ENCODE data around the gene CALCA.

DNA sequence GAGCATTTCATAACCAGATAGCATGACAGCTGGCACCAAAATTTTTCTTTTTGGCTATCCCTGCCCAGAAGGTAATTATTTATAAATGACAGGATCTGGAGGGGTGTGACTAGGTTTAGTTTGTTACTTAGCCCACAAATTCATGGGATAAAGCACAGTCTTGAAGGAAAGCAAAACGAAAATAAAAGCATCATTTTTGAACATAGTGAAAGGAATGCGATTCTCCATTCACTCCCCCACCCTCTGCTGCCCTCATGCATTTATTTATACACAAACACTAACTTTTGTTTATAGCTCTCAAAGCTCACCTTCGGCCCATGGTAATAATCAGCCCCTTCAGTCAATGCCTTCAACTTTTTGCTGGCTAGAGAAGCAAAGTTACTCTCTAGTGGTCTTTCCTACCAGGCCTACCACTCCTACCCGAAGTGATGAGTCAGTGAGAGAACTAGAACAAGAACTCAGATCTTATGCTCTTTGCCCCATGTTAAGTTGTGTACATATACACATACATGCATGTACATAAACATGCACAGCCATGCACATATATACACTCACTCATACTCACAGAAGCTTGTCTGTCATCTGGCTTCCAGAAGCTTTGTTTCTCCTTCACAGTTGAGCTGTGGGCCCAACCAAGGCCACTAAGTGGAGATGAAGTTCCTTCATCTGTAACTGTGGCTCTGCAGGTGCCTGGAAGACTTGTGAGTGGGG lies 22.6 kb downstream of the CALCA start:
- TF ChIP-seq, protein P1, sequence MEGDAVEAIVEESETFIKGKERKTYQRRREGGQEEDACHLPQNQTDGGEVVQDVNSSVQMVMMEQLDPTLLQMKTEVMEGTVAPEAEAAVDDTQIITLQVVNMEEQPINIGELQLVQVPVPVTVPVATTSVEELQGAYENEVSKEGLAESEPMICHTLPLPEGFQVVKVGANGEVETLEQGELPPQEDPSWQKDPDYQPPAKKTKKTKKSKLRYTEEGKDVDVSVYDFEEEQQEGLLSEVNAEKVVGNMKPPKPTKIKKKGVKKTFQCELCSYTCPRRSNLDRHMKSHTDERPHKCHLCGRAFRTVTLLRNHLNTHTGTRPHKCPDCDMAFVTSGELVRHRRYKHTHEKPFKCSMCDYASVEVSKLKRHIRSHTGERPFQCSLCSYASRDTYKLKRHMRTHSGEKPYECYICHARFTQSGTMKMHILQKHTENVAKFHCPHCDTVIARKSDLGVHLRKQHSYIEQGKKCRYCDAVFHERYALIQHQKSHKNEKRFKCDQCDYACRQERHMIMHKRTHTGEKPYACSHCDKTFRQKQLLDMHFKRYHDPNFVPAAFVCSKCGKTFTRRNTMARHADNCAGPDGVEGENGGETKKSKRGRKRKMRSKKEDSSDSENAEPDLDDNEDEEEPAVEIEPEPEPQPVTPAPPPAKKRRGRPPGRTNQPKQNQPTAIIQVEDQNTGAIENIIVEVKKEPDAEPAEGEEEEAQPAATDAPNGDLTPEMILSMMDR (conservative IDR thresholded peaks at IDR 0.05): no peak
- TF ChIP-seq ZFX (IDR thresholded peaks at IDR 0.05): no peak

Data from C4-2B (cell line).